Activated T-cell treated with anti-CD3 and anti-CD28 coated beads for 48 hours (primary cell): ENCODE measurements around the gene SLC9A9.
"Not testable (repeated sequence)": the region's sequence is repeated elsewhere in the genome, so short reads cannot be mapped to it uniquely, and the experiment has no call there.

Source experiments
- DNase-seq: peaks from one replicate; pipeline ENCODE4 v3.0.0-alpha.2; 2020; ENCODE audit warnings: low read depth

Gene SLC9A9

DNA sequence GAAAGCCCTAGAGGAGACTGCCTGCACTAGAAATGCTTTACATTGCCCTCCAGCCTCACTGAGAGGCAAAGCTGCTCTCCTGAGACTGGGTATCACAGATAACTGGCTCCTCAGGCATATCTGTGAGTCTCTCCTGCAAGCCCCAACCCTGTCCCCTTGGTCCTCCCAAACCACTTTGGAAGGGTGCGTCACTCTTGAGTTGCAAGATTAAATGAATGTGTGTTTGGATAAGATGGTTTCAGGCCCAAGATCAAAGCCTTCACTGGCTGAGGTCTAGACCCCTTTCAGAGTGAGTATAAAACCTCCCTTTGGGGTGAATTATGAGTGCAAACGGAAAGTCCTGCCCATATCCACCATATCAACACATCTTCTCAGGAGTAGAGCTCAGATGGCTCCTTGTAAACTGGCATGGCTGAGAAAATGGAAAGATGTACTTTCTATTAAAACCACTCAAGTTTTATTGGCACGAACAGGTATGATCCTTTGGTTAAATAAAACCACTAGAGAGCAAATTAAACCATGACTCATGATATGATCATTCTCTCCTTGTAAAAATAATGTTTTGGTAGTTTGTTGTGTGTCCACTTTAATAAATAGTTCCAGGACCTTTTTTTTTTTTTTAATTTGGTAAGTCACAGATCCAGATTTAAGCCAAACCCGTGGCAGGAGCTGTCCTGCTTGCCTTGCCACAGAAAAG, 564.7 kb downstream of the SLC9A9 start:
- peak; percentile 6 for DNase-seq

DNA sequence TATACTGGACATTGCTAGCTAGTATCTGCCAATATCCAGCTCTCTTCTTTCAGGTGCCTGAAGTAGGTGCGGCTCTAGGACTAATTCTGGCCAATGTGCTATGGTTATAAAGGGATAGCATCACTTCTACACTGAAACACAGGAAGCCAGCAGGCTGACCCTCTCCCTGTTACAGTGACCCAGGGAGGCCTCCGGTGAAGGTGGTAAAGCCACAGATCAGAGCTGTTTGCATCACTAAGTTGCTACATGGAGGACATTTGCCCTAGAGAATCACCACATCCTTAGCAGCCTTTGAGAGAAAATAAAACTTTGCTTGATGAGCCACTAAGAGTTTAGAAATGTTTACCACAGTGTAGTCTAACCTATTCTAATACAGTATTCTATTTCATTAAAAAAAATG, 567.3 kb downstream of the SLC9A9 start:
- DNase-seq = no peak

GRCh38 chr3:143279567-143279966, 568.7 kb downstream of the SLC9A9 start:
- DNase-seq = not testable (repeated sequence)

GRCh38 chr3:143278721-143279120, 569.5 kb downstream of the SLC9A9 start:
- no peak for DNase-seq

DNA sequence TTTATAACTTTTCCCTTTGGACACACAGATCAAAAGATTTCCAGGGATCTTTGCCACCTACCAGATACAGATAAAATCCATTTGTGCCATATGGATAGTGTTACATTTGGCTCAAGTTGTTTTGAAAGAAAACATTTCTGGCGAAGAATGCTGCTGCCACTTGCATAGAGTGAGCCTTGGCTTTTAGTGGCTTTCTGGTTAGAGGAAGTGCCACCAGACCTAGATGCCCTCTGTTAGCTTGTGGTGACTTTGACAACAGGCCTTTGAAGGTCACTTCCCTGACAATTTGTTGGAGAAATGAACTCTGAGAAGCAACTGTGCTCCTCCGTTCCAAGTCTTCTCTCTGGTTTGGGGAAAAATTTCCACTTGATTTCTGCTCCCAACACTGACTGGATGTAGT, 570.7 kb downstream of the SLC9A9 start:
- no peak for DNase-seq

DNA sequence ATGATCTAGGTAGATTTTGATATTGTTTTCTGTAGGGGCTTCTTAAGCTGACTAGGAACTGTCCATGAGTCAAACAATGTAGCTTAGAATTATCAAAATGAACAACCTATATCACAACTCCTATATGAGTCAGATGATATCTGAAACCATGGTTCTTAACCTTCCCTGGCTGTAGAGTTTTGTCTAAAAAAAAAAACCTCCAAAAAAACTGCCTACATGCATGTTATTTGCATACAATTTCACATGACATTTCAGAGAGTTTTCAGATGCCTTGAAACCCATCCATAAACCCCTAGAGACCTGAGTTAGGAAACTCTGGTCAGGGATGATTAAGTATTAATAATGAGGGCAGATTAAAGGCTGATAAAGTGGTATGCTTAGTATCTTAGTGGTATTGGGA, 571.7 kb downstream of the SLC9A9 start:
- no peak for DNase-seq

GRCh38 chr3:143273975-143274690, 574.1 kb downstream of the SLC9A9 start:
- DNase-seq = no peak

DNA sequence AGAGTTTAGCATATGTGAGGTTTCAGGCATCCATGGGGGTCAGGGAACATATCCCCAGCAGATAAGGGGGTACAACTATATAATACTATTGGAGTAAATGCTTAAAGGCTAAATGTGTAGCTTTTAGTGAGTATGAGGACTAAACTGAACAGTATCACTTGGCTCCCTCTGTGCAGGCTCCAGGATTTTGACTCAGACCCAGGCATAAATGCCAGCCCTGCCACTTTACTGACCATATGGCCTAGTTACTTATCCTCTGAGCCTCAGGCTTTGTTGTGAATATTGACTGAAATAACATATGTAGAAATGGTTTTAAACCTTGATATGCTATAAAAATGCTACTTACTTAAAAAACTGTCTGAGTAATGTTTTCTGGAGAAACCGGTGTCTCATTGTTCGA, 577.1 kb downstream of the SLC9A9 start:
- no peak for DNase-seq

GRCh38 chr3:143269741-143270140, 578.5 kb downstream of the SLC9A9 start:
- no peak for DNase-seq

GRCh38 chr3:143267989-143268388, 580.3 kb downstream of the SLC9A9 start:
- no peak for DNase-seq

DNA sequence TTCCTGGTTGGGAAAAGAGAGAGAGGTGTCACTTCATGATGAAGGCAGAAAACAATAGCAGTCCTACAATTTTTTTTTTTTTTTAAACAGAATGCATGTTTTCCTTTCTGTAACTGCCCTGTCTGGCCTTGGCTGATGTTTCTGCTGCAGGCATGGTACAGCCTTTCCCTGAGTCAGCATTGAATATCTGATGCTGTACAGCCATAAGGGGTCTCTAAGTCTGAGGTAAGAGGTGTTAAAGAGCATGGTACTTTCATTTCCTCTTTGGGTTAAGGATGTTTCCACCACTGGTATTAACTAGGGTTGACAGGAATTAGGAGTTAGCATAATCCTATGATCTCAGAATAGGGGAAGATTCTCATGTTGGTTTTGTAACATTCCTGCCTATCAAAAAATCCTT, 581.3 kb downstream of the SLC9A9 start:
- DNase-seq = no peak

GRCh38 chr3:143266511-143266910, 581.8 kb downstream of the SLC9A9 start:
- no peak for DNase-seq

DNA sequence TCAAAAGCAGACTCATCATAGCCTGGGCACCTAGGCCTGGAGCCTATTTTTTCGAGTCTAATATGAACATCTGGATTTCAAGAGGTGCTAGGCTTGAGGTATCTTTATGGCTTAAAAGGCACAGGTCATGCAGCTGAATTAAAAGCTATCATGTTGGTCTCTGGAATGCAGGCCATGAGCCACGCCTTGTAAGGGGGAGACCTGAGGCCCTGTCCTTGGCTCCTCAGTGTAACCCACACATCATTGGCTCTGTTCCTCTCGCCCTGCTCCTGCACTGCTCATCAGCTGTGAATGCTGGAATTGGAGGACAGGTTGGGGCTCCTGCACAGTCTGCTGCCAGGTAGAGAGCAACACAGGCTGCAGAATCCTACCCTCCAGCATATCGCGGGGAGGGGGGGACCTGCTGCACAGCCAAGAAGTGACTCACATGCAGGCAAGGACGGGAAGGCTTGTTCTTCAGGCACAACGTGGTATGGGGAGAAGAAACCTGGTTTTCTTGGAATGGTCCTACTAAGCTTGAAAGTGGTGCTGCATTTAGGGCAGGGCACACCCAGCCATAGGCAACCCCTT, 582.7 kb downstream of the SLC9A9 start:
- DNase-seq = no peak

DNA sequence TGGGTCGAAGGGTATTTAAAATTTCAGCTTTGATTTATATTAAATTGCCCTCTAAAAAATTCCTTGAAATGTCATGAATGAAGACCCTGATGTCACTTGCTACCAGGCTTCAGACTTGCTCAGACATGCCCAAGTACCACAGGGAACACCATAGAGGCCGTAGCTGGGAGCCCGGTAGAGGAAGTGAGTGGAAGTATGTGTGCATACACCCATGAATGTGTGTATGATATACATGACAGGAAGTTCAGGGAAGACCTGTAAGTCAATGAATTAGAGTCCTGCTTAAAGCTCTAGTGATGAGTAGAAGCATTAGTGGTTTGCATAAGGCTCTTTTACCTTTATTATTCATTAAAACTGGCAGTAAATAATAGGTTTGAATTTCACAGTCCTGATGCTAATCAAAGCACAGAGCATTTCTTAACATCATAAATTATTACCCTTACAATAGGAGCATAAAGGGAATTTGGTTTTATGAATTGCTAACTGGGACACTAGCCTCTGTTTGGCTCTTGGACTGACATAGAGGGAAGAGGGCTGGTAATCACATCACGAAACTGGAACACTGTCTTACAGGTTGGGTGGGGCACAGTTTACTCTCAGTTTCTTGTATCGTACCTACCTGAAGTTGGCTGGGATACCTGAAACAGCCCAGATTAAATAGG, 584.3 kb downstream of the SLC9A9 start:
- DNase-seq = no peak

GRCh38 chr3:143261848-143262247, 586.4 kb downstream of the SLC9A9 start:
- DNase-seq = no peak

- DNase-seq = no peak
Measured at GRCh38 chr3:143258692-143259091, 589.6 kb downstream of the SLC9A9 start.

DNA sequence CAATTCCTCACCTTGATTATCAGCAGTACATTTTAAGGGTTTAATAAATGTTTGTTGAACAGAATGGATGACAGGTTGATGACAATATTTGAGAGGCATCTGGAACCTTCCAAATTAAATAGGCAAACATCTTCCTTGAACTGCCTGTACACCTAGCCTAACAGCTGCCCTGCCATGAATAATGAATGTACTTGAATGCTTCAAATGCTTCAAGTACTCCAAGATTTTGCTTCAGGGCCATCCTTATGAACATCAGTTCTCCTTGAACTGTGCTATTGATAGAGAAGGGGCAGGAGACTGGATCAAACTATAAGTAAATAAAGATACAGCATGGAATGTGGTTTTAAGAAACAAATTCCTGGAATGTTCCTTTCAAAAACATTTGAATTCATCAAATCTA, 591.9 kb downstream of the SLC9A9 start:
- DNase-seq = no peak

- DNase-seq = no peak
Measured at GRCh38 chr3:143255739-143256138, 592.5 kb downstream of the SLC9A9 start.

- DNase-seq = no peak
Measured at GRCh38 chr3:143252931-143253330, 595.3 kb downstream of the SLC9A9 start.

DNA sequence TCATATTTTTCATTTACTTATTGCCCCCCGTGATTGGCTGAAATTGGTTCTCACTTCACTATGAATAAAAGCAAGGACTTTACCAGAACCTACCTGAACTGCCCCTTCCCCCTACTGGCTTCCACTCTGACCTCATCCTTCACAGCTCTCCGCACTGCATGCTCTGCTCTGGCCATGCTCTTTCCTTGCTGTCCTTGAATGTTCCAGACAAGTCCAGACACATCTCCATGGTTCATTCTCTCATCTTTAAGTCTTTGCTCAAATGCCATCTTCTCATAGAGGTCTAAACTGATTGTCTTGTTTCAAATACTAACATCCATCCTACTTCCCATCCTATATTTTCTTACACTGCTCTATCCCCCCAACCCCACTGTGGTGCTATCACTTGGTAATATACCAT, 599.3 kb downstream of the SLC9A9 start:
- DNase-seq = no peak

DNA sequence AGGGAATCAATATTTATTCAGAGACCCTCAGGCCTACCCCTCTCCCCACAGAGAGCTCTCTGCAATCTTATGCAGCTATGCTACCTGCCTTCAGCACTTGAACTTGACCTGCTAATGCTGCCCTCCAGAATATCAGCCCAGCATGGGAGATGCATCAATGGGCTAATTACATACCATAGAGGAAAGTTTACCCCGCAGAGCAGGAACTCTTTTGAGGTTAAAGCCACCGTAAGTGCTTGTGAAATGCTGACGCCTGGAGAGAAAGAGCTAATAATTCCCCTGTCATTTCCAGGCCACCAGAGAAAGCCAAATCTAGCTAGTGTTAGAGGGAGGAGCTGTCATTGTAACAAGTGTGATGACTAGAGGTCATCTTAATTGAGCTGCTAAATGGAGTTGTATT, 601.2 kb downstream of the SLC9A9 start:
- no peak for DNase-seq

DNA sequence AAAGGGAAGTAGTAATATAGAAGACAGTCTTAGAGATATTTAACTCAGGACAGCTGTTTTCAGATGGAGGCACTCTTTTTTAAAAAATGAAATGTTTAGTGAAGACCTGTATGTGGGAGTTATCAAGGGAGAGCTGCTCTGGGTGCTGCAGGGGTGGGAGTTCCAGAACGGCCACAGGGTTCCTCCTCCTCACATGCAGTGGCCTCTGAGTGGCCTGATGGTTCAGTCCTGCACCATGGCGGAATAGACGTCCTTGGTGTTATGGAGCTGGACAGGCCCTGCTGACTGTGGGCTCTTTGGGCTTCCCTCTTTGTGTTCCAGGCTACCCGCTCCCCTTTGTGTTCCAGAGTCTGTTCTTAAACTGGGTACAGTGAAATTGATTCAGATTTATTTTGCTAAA, 602.6 kb downstream of the SLC9A9 start:
- DNase-seq = no peak

DNA sequence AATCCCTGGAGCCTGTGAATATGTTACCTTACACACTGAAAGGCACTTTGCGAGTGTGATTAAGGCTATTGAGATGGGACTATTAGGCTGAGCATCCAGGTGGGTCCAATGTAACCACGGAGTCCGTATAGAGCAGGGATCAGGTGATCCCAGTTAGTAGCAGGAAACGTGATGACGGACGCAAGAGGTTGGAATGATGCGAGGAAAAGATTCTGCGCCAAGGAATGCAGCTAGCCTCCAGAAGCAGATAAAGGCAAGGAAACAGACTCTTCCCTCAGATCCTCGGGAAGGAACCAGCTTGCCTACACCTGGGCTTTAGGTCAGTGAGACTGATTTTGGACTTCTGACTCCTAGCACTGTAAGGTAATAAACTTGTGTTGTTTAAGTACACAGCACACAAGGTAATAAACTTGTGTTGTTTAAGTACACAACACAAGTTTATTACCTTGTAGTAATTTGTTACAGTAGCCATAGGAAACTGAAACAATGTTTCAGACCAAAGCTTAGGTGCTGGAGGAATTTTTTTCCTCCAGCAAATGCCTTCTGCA, 603.7 kb downstream of the SLC9A9 start:
- no peak for DNase-seq
